ENCODE results near the gene KSR1. TPM values are rescaled to one million over a fixed set of nuclear protein-coding genes. Genes with fewer than 3 reads are reported as not detected.

KSR1 gene
- total RNA-seq, 2 donors from 2014 or later, result 7.9 to 10.2 TPM

DNA sequence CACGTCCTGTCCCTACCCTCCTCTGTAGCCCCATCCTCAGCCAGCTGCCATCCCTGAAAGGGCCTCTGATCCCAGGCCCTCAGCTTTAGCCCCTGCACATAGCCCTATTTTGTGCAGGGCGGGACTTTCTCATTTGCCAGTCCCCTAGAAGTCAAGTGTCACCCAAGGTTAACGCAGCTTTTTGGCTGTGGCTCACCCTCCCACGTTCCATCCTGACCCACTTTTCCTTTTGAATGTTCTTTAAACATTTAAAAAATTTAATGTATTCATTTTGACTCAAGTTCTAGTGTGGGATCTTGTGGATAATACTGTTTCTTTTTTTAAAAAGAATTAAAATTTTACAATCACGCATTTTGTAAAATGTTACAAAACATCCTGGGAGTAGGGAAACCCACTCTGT is 112.6 kb downstream of the KSR1 start:
- TF ChIP-seq, protein P1, sequence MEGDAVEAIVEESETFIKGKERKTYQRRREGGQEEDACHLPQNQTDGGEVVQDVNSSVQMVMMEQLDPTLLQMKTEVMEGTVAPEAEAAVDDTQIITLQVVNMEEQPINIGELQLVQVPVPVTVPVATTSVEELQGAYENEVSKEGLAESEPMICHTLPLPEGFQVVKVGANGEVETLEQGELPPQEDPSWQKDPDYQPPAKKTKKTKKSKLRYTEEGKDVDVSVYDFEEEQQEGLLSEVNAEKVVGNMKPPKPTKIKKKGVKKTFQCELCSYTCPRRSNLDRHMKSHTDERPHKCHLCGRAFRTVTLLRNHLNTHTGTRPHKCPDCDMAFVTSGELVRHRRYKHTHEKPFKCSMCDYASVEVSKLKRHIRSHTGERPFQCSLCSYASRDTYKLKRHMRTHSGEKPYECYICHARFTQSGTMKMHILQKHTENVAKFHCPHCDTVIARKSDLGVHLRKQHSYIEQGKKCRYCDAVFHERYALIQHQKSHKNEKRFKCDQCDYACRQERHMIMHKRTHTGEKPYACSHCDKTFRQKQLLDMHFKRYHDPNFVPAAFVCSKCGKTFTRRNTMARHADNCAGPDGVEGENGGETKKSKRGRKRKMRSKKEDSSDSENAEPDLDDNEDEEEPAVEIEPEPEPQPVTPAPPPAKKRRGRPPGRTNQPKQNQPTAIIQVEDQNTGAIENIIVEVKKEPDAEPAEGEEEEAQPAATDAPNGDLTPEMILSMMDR (IDR thresholded peaks at IDR 0.05), result no peak
- H3K36me3 ChIP-seq, result no peaks in the 10 kb centered on the region
- no peak overlapping the region for H3K27ac ChIP-seq
- DNase-seq (ENCODE audit: low spot score), result no peak
- H3K4me3 ChIP-seq, result no peak overlapping the region
- no peaks in the 10 kb centered on the region for H3K27me3 ChIP-seq
- no peaks in the 10 kb centered on the region for H3K9me3 ChIP-seq
- peaks cover 0 to 52% of the 10 kb centered on the region in 2 donors for H3K4me1 ChIP-seq

- H3K4me3 ChIP-seq, result no peak overlapping the region
- no peak for DNase-seq (ENCODE audit: low spot score)
- peaks cover 0 to 56% of the 10 kb centered on the region in 2 donors for H3K4me1 ChIP-seq
- H3K36me3 ChIP-seq, result no peaks in the 10 kb centered on the region
- TF ChIP-seq, protein P1 (IDR thresholded peaks at IDR 0.05), result peak; percentile 43 to 70
- H3K27ac ChIP-seq, result no peak overlapping the region
- H3K9me3 ChIP-seq, result no peaks in the 10 kb centered on the region
- H3K27me3 ChIP-seq, result no peaks in the 10 kb centered on the region
Measured at GRCh38 chr17:27569257-27569722, 113.0 kb downstream of the KSR1 start.

DNA sequence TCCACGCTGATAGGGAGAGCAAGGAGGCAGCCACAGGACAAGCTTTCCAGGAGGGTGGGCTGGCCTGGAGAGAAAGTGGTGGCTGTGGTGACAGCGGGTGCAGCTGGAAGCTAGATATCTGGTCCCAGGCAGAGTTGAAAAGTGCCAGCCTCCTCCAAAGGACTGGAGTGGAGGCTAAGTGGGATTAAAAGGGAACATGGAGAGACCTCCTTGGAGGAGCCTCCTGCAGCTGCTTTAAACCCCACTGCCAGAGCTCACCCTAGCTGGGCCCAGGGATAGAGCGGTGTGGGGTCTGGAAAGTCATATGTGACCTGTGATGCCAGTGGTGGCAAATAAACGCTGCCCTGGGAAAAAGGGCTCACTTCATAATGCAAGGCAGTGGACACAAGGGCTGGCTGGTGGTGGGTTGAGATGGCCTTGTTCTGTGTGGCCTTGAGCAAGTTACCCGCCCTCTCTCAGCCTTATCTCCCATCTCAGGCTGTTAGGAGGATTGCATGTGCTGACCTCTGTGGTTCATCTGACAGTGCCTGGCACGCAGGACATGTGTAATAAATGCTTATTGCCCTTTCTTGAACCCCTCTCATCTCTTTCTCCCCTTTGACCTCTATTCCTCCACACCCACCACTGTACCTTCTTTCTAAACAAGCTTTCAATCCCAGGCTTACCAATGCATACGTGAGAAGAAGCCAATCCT is 113.8 kb downstream of the KSR1 start:
- Histone ChIP-seq H3K27me3 (no peaks in the 10 kb centered on the region), H3K9me3 (no peaks in the 10 kb centered on the region), H3K27ac (no peak overlapping the region), H3K4me1 (peaks cover 0 to 53% of the 10 kb centered on the region in 2 donors), H3K36me3 (no peaks in the 10 kb centered on the region), H3K4me3 (no peak overlapping the region)
- no peak for DNase-seq (ENCODE audit: low spot score)
- TF ChIP-seq, protein P1 (IDR thresholded peaks at IDR 0.05), result no peak

- peak overlapping the region in 1 of 2 donors; percentile 38 for H3K27ac ChIP-seq
- no peaks in the 10 kb centered on the region for H3K27me3 ChIP-seq
- H3K9me3 ChIP-seq, result no peaks in the 10 kb centered on the region
- TF ChIP-seq, protein P1 (IDR thresholded peaks at IDR 0.05), result no peak
- peaks cover 0 to 53% of the 10 kb centered on the region in 2 donors for H3K4me1 ChIP-seq
- no peaks in the 10 kb centered on the region for H3K36me3 ChIP-seq
- DNase-seq (ENCODE audit: low spot score), result no peak
- H3K4me3 ChIP-seq, result no peak overlapping the region
Measured at GRCh38 chr17:27570578-27570914, 114.3 kb downstream of the KSR1 start.

DNA sequence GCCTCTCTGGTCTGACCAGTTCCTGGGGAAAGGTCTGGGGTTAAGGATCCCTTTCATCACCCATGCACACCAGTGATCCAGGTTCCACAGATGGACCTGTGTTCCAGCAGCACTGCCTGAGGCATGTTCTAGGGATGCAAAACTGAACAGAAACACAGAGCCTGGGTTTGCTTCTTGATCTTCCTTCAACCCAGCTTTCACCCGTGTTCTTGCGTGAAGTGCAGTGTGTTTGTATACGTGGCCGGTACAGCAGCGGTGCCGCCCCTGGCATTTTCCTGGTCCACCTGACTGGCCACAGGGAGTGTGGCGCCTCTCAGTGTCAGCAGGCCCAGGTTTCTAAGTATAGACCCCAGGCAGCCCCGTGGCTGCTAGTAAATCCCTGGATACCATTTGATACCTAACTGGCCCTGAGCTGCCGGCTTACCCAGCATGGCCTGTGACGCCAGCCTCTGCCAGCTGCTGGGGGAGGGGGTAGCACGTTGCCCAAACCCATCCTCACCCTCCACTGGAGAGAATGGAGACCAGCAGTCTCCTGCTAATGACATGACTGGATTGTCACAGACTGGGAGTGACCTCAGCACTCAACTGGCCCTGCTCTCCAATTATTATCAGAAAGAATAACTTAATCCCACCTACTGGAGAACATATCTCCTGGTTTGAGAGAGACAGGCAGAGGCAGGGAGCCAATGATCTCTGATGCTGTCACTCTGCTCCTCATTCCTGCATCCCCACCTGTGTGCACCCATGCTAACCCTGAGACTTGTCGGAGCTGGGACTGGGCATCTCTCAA is 115.5 kb downstream of the KSR1 start:
- Histone ChIP-seq H3K27ac (peak overlapping the region in 1 of 2 donors; percentile 46), H3K27me3 (no peaks in the 10 kb centered on the region), H3K9me3 (no peaks in the 10 kb centered on the region), H3K36me3 (no peaks in the 10 kb centered on the region), H3K4me3 (no peak overlapping the region), H3K4me1 (peaks cover 0 to 41% of the 10 kb centered on the region in 2 donors)
- TF ChIP-seq, protein P1 (IDR thresholded peaks at IDR 0.05), result no peak
- no peak for DNase-seq (ENCODE audit: low spot score)
